IMR-90 (cell line): ENCODE results near the gene ARID4A. TPM values are rescaled to one million over a fixed set of nuclear protein-coding genes. Genes with fewer than 3 reads are reported as not detected.

Experiments used
- ATAC-seq: fragments of 200-7000 bp; cut with Tn5 transposase; 2 replicates; pipeline ENCODE4 v1.9.1; 2020; ENCODE audit warnings: low read depth, mild to moderate bottlenecking, moderate library complexity
- BruUV-seq: library from RNA; stranded (reverse); fragments of 400-500 nt; replicated peaks from 2 replicates; lab custom pipeline; 2021; lab: Mats Ljungman, UMichigan
- CTCF ChIA-PET: fragments of 300-600 bp; formaldehyde crosslinking; extraction: SDS; loops from one replicate; lab custom pipeline; 2021; ENCODE audit warnings: antibody characterized with exemption; lab: Yijun Ruan, JAX
- POLR2A ChIA-PET: fragments of 300-600 bp; sonication (Branson Sonifier 250); formaldehyde crosslinking; loops from one replicate; lab custom pipeline; 2022; ENCODE audit warnings: antibody characterized with exemption; ENCODE audit not compliant: unreplicated experiment; lab: Charles Lee
- DNase-seq: peaks from one replicate; pipeline ENCODE4 v3.0.0; 2013
- H2AFZ ChIP-seq: replicated peaks from 2 replicates; pipeline ENCODE3; 2013; ENCODE audit warnings: low read length, mild to moderate bottlenecking; ENCODE audit not compliant: poor library complexity
- H2AK5ac ChIP-seq: 2 replicates; pipeline ENCODE4 v1.6.1; 2013; ENCODE audit warnings: low read depth, low read length, inconsistent platforms
- H2AK9ac ChIP-seq: replicated peaks from 2 replicates; pipeline ENCODE3; 2013; ENCODE audit warnings: mild to moderate bottlenecking, low read depth, low read length, moderate library complexity; ENCODE audit not compliant: poor library complexity
- H2BK120ac ChIP-seq: 2 replicates; pipeline ENCODE4 v1.6.1; 2013; ENCODE audit warnings: low read depth, low read length, inconsistent platforms
- H2BK15ac ChIP-seq: 3 replicates; pipeline ENCODE4 v1.6.1; 2013; ENCODE audit warnings: low read depth, low read length, inconsistent platforms
- H2BK20ac ChIP-seq: 2 replicates; pipeline ENCODE4 v1.6.1; 2013; ENCODE audit warnings: low read depth, mild to moderate bottlenecking, inconsistent platforms, low read length, moderate library complexity
- H2BK5ac ChIP-seq: 2 replicates; pipeline ENCODE4 v1.6.1; 2013; ENCODE audit warnings: mild to moderate bottlenecking, low read depth, low read length, inconsistent platforms; ENCODE audit not compliant: poor library complexity, severe bottlenecking
- H3K14ac ChIP-seq: replicated peaks from 2 replicates; pipeline ENCODE4 v1.6.1; 2013; ENCODE audit warnings: low read depth, low read length, inconsistent platforms
- H3K18ac ChIP-seq: 2 replicates; pipeline ENCODE4 v1.6.1; 2013; ENCODE audit warnings: low read depth, low read length, control low read depth
- H3K23ac ChIP-seq: 2 replicates; pipeline ENCODE4 v1.6.1; 2013; ENCODE audit warnings: low read depth, low read length, inconsistent platforms
- H3K27ac ChIP-seq: 2 replicates; pipeline ENCODE4 v1.5.1; 2013; ENCODE audit warnings: mild to moderate bottlenecking, control low read depth, low read length; ENCODE audit not compliant: insufficient read depth
- H3K27me3 ChIP-seq: 2 replicates; pipeline ENCODE4 v1.6.1; 2013; ENCODE audit warnings: low read length; ENCODE audit not compliant: control insufficient read depth, insufficient read depth
- H3K36me3 ChIP-seq: 2 replicates; pipeline ENCODE4 v1.6.1; 2013; ENCODE audit warnings: low read length, mixed read lengths; ENCODE audit not compliant: control insufficient read depth, insufficient read depth
- H3K4ac ChIP-seq: 2 replicates; pipeline ENCODE4 v1.6.1; 2013; ENCODE audit warnings: low read depth, low read length, inconsistent platforms
- H3K4me1 ChIP-seq: 2 replicates; pipeline ENCODE4 v1.6.1; 2013; ENCODE audit warnings: low read length, mixed read lengths; ENCODE audit not compliant: control insufficient read depth, insufficient read depth
- H3K4me2 ChIP-seq: 2 replicates; pipeline ENCODE4 v1.6.1; 2013; ENCODE audit warnings: low read depth, mild to moderate bottlenecking, control low read depth, low read length, moderate library complexity
- H3K4me3 ChIP-seq: 2 replicates; pipeline ENCODE4 v1.5.1; 2013; ENCODE audit warnings: low read depth, mild to moderate bottlenecking, control low read depth, low read length, moderate library complexity; ENCODE audit not compliant: insufficient read depth
- H3K56ac ChIP-seq: 2 replicates; pipeline ENCODE4 v1.6.1; 2013; ENCODE audit warnings: low read length, inconsistent platforms; ENCODE audit not compliant: insufficient read depth; ENCODE audit errors: extremely low read depth
- H3K79me1 ChIP-seq, 2 experiments: 2 replicates each; pipeline ENCODE4 v1.6.1; 2013; ENCODE audit warnings: low read length in 2 of 2, inconsistent platforms in 1 of 2, low read depth in 1 of 2
- H3K9ac ChIP-seq: 2 replicates; pipeline ENCODE4 v1.6.1; 2013; ENCODE audit warnings: low read depth, low read length, control low read depth
- H3K9me1 ChIP-seq: 2 replicates; pipeline ENCODE4 v1.6.1; 2013; ENCODE audit warnings: low read length, inconsistent platforms; ENCODE audit not compliant: insufficient read depth
- H3K9me3 ChIP-seq: 2 replicates; pipeline ENCODE4 v1.6.1; 2013; ENCODE audit warnings: low read length; ENCODE audit not compliant: control insufficient read depth, insufficient read depth
- H4K20me1 ChIP-seq: 2 replicates; pipeline ENCODE4 v1.6.1; 2013; ENCODE audit warnings: low read length, inconsistent platforms; ENCODE audit not compliant: insufficient read depth
- H4K5ac ChIP-seq: 2 replicates; pipeline ENCODE4 v1.6.1; 2013; ENCODE audit warnings: mild to moderate bottlenecking, low read depth, low read length, control low read depth
- H4K8ac ChIP-seq, 2 experiments: 2 replicates each; pipeline ENCODE4 v1.6.1; 2013; ENCODE audit warnings: low read depth in 2 of 2, low read length in 2 of 2, control low read depth in 1 of 2, inconsistent platforms in 1 of 2
- H4K91ac ChIP-seq: 2 replicates; pipeline ENCODE4 v1.6.1; 2013; ENCODE audit warnings: low read depth, low read length, inconsistent platforms; ENCODE audit not compliant: insufficient read depth
- CEBPB ChIP-seq: IDR thresholded peaks from 2 replicates; pipeline ENCODE4 v1.6.1; 2012; ENCODE audit warnings: low read depth, low read length, improper control_type of control experiment
- CHD1 ChIP-seq: IDR thresholded peaks from 2 replicates; pipeline ENCODE4 v1.6.1; 2012; ENCODE audit warnings: low read depth, low read length, improper control_type of control experiment
- ELK1 ChIP-seq: fragments of 150-350 bp; IDR thresholded peaks from 2 replicates; pipeline ENCODE4 v1.6.1; 2016; ENCODE audit warnings: low read depth, mild to moderate bottlenecking, low read length, moderate library complexity, borderline replicate concordance
- FOS ChIP-seq: fragments of 150-350 bp; IDR thresholded peaks from 2 replicates; pipeline ENCODE4 v1.6.1; 2016; ENCODE audit warnings: low read depth, low read length
- MXI1 ChIP-seq: IDR thresholded peaks from 2 replicates; pipeline ENCODE4 v1.6.1; 2012; ENCODE audit warnings: low read depth, mild to moderate bottlenecking, low read length, moderate library complexity, borderline replicate concordance
- NFE2L2 ChIP-seq: fragments of 150-350 bp; IDR thresholded peaks from 2 replicates; pipeline ENCODE4 v1.6.1; 2016; ENCODE audit warnings: low read depth, mild to moderate bottlenecking, low read length
- POLR2A ChIP-seq: IDR thresholded peaks from 2 replicates; pipeline ENCODE4 v1.6.1; 2012; ENCODE audit warnings: mild to moderate bottlenecking, low read depth, low read length
- RAD21 ChIP-seq: IDR thresholded peaks from 2 replicates; pipeline ENCODE4 v1.6.1; 2012; ENCODE audit warnings: low read length, improper control_type of control experiment
- RCOR1 ChIP-seq: IDR thresholded peaks from 2 replicates; pipeline ENCODE4 v1.6.1; 2012; ENCODE audit warnings: mild to moderate bottlenecking, low read length, improper control_type of control experiment; ENCODE audit not compliant: insufficient replicate concordance
- RFX5 ChIP-seq: IDR thresholded peaks from 2 replicates; pipeline ENCODE4 v1.8.0; 2012; ENCODE audit warnings: low read depth, mild to moderate bottlenecking, low read length, moderate library complexity
- SMC3 ChIP-seq: fragments of 150-350 bp; IDR thresholded peaks from 2 replicates; pipeline ENCODE4 v1.6.1; 2016; ENCODE audit warnings: low read depth, mild to moderate bottlenecking, antibody characterized with exemption, low read length, moderate library complexity
- WGBS, 2 experiments: methylation state at CpG; one replicate each; pipeline versions ENCODE4 v1.1.5 to v1.1.7; 2013; ENCODE audit warnings: missing lambda C conversion rate in 2 of 2; ENCODE audit not compliant: insufficient read length in 1 of 2; ENCODE audit errors: extremely low coverage in 2 of 2; 5-methylcytosine and 5-hydroxymethylcytosine counted together
- dilution Hi-C: fragments of 300-500 bp; cut with HindIII; formaldehyde crosslinking; loops from one replicate; pipeline ENCODE4 v1.14.3; 2018; ENCODE audit warnings: low sequenced_read_pairs; ENCODE audit not compliant: unreplicated experiment
- in situ Hi-C: fragments of 300-500 bp; cut with MboI; formaldehyde crosslinking; loops from 3 replicates; pipeline ENCODE4 v1.14.3; 2019; ENCODE audit warnings: low sequenced_read_pairs, inconsistent platforms, mixed read lengths
- intact Hi-C: fragments of 100-400 bp; cut with micrococcal nuclease; formaldehyde crosslinking; loops from 2 replicates; pipeline ENCODE4 v1.10.0; 2022
- polyA plus RNA-seq, 3 experiments: library from polyadenylated mRNA; depleted of rRNA; stranded (reverse); fragments of >200 nt; gene quantifications; 2 replicates each; pipeline ENCODE4 v1.2.3, GENCODE V29; 2012; ENCODE audit warnings: low replicate concordance in 1 of 3
- total RNA-seq: library from RNA; depleted of rRNA; stranded (reverse); fragments of >200 nt; gene quantifications from 2 replicates; pipeline ENCODE4 v1.2.3, GENCODE V29; 2012
- TF ChIP-seq, protein P1 (sequence below): fragments of 150-350 bp; IDR thresholded peaks from 2 replicates; pipeline ENCODE4 v1.6.1; 2017; ENCODE audit warnings: mild to moderate bottlenecking, antibody characterized with exemption, low read length, low read depth
- TF ChIP-seq, protein P2 (sequence below): conservative IDR thresholded peaks from 2 replicates; pipeline ENCODE4 v1.5.1; 2012; ENCODE audit warnings: mild to moderate bottlenecking, low read depth, low read length, improper control_type of control experiment

Gene ARID4A
- total and polyA plus RNA-seq, 2 of the 4 experiments (the other 2 are of a cell fraction), result 3.3 to 3.8 TPM

GRCh38 chr14:58297762-58298476 is 436 bp upstream of the ARID4A start:
- H3K18ac ChIP-seq, result peak overlapping the region; percentile 93
- peak overlapping the region; percentile 97 for H2AK5ac ChIP-seq
- H2AK9ac ChIP-seq, result peak overlapping the region; percentile 97
- ATAC-seq, result peak; percentile 94
- H4K8ac ChIP-seq, result peak overlapping the region; percentile 76 to 100
- H3K9ac ChIP-seq, result peak overlapping the region; percentile 98
- peaks cover 42% of the 10 kb centered on the region for H4K20me1 ChIP-seq
- H4K5ac ChIP-seq, result peak overlapping the region; percentile 96
- H3K9me1 ChIP-seq, result peaks cover 7% of the 10 kb centered on the region
- H2BK120ac ChIP-seq, result peak overlapping the region; percentile 84
- dilution Hi-C loops (no loop called here), intact Hi-C loops (loop anchor here (2.0 kb wide), 1 partner anchor 129 kb away; the partner anchor contains the start of genes KIAA0586 and TIMM9), in situ Hi-C loops (no loop called here)
- no TSS peak for BruUV-seq
- peak overlapping the region; percentile 98 for H3K27ac ChIP-seq
- peak overlapping the region; percentile 96; the same call in 2 of the 3 replicates for H2BK15ac ChIP-seq
- peak overlapping the region; percentile 73 for H3K4me3 ChIP-seq
- peak; percentile 100 for DNase-seq
- peak overlapping the region; percentile 50; the same call in 1 of the 2 replicates for H2BK20ac ChIP-seq
- peak overlapping the region; percentile 97 for H4K91ac ChIP-seq
- H2AFZ ChIP-seq, result peak overlapping the region; percentile 97
- 1% methylated on average over 17 of the region's 40 CpGs; no CpG with 5 or more reads in 1 of the 2 experiments for WGBS, 2 experiments
- peak overlapping the region; percentile 99 for H3K14ac ChIP-seq
- no peaks in the 10 kb centered on the region for H3K4me1 ChIP-seq
- CTCF ChIA-PET, result interaction anchor here (0.6 kb wide), 1 partner anchor 187 kb away, joined by 3 read pairs; no protein-coding TSS in a partner anchor
- H3K4ac ChIP-seq, result peak overlapping the region; percentile 96
- POLR2A ChIA-PET, result interaction anchor here (0.5 to 1.0 kb wide), 4 partner anchors 16 to 188 kb away, joined by 3 to 8 read pairs (median 4); partner anchors contain the start of gene PSMA3
- H3K79me1 ChIP-seq, result peaks cover 4 to 27% of the 10 kb centered on the region in 2 experiments
- peaks cover 17% of the 10 kb centered on the region for H3K36me3 ChIP-seq
- H3K9me3 ChIP-seq, result no peaks in the 10 kb centered on the region
- H2BK5ac ChIP-seq, result peak overlapping the region; percentile 97
- H3K4me2 ChIP-seq, result peak overlapping the region; percentile 93; the same call in 1 of the 2 replicates
- H3K23ac ChIP-seq, result peak overlapping the region; percentile 95
- no peaks in the 10 kb centered on the region for H3K27me3 ChIP-seq
- H3K56ac ChIP-seq, result peak overlapping the region; percentile 100
- TF ChIP-seq MXI1 (peak; percentile 73; the same call in 1 of the 2 replicates), CHD1 (no peak), RFX5 (no peak), POLR2A (peak; percentile 91), NFE2L2 (no peak), ELK1 (0 out of 2 replicates have a peak, but pooled peaks have one; percentile 18), SMC3 (no peak), FOS (peak; percentile 96), RCOR1 (no peak), RAD21 (no peak), CEBPB (peak; percentile 73)
- TF ChIP-seq, protein P1, sequence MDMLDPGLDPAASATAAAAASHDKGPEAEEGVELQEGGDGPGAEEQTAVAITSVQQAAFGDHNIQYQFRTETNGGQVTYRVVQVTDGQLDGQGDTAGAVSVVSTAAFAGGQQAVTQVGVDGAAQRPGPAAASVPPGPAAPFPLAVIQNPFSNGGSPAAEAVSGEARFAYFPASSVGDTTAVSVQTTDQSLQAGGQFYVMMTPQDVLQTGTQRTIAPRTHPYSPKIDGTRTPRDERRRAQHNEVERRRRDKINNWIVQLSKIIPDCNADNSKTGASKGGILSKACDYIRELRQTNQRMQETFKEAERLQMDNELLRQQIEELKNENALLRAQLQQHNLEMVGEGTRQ, result 0 out of 2 replicates have a peak, but pooled peaks have one; percentile 26
- TF ChIP-seq, protein P2, sequence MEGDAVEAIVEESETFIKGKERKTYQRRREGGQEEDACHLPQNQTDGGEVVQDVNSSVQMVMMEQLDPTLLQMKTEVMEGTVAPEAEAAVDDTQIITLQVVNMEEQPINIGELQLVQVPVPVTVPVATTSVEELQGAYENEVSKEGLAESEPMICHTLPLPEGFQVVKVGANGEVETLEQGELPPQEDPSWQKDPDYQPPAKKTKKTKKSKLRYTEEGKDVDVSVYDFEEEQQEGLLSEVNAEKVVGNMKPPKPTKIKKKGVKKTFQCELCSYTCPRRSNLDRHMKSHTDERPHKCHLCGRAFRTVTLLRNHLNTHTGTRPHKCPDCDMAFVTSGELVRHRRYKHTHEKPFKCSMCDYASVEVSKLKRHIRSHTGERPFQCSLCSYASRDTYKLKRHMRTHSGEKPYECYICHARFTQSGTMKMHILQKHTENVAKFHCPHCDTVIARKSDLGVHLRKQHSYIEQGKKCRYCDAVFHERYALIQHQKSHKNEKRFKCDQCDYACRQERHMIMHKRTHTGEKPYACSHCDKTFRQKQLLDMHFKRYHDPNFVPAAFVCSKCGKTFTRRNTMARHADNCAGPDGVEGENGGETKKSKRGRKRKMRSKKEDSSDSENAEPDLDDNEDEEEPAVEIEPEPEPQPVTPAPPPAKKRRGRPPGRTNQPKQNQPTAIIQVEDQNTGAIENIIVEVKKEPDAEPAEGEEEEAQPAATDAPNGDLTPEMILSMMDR, result no peak
